ENCODE data around the gene TMEM135.
"Not testable (repeated sequence)": the region's sequence is repeated elsewhere in the genome, so short reads cannot be mapped to it uniquely, and the experiment has no call there.

Gene TMEM135

GRCh38 chr11:87263979-87264378 lies 226.2 kb downstream of the TMEM135 start:
- DNase-seq: no peak

GRCh38 chr11:87265132-87265531 lies 227.4 kb downstream of the TMEM135 start:
- peak; percentile 14 for DNase-seq

GRCh38 chr11:87265979-87266378 lies 228.2 kb downstream of the TMEM135 start:
- no peak for DNase-seq

GRCh38 chr11:87266751-87267150 lies 229.0 kb downstream of the TMEM135 start:
- DNase-seq: no peak

GRCh38 chr11:87271951-87272350 lies 234.2 kb downstream of the TMEM135 start:
- DNase-seq: not testable (repeated sequence)

- no peak for DNase-seq
Observed at GRCh38 chr11:87275176-87275575, 237.4 kb downstream of the TMEM135 start.

GRCh38 chr11:87280143-87280542 lies 242.4 kb downstream of the TMEM135 start:
- no peak for DNase-seq

GRCh38 chr11:87281496-87281895 lies 243.8 kb downstream of the TMEM135 start:
- DNase-seq: peak; percentile 15

- DNase-seq: no peak
Observed at GRCh38 chr11:87284306-87284705, 246.6 kb downstream of the TMEM135 start.

GRCh38 chr11:87285674-87286073 lies 247.9 kb downstream of the TMEM135 start:
- not testable (repeated sequence) for DNase-seq

- DNase-seq: no peak
Observed at GRCh38 chr11:87286338-87286737, 248.6 kb downstream of the TMEM135 start.

GRCh38 chr11:87290304-87290922 lies 252.7 kb downstream of the TMEM135 start:
- DNase-seq: peak; percentile 59

GRCh38 chr11:87292598-87292997 lies 254.9 kb downstream of the TMEM135 start:
- no peak for DNase-seq

- no peak for DNase-seq
Observed at GRCh38 chr11:87295237-87295636, 257.5 kb downstream of the TMEM135 start.

GRCh38 chr11:87296627-87297026 lies 258.9 kb downstream of the TMEM135 start:
- no peak for DNase-seq

- DNase-seq: no peak
Observed at GRCh38 chr11:87298155-87298554, 260.4 kb downstream of the TMEM135 start.

GRCh38 chr11:87299041-87299481 lies 261.3 kb downstream of the TMEM135 start:
- DNase-seq: no peak

GRCh38 chr11:87300640-87301380 lies 263.1 kb downstream of the TMEM135 start:
- no peak for DNase-seq

- DNase-seq: no peak
Observed at GRCh38 chr11:87301785-87302540, 264.2 kb downstream of the TMEM135 start.

- DNase-seq: no peak
Observed at GRCh38 chr11:87304412-87304811, 266.7 kb downstream of the TMEM135 start.

GRCh38 chr11:87306262-87306851 lies 268.6 kb downstream of the TMEM135 start:
- DNase-seq: no peak

- DNase-seq: no peak
Observed at GRCh38 chr11:87307101-87307500, 269.4 kb downstream of the TMEM135 start.

GRCh38 chr11:87315229-87315628 lies 277.5 kb downstream of the TMEM135 start:
- no peak for DNase-seq

Data from midbrain (tissue), 1 donor.